Astrocyte of the spinal cord (primary cell): Measurements from ENCODE around the gene THEM4.

Experiments
- DNase-seq: peaks from one replicate; pipeline ENCODE4 v3.0.0; 2011; ENCODE audit warnings: low read depth, low spot score
- H3K4me3 ChIP-seq: 2 replicates; pipeline ENCODE4 v1.5.1; 2011; ENCODE audit warnings: low read depth, mild to moderate bottlenecking, low read length, moderate library complexity
- in situ Hi-C: cut with HindIII; loops from 2 replicates; pipeline ENCODE4 v1.10.0; 2017; ENCODE audit warnings: low sequenced_read_pairs
- TF ChIP-seq, protein P1 (sequence below): IDR thresholded peaks from 2 replicates; pipeline ENCODE4 v1.5.1; 2012; ENCODE audit warnings: low read depth, mild to moderate bottlenecking, low read length, inconsistent platforms

THEM4 gene

GRCh38 chr1:151909167-151910149 is at the start of gene THEM4:
THEM4 (minus strand) TSS chr1:151909511; CDS start chr1:151909458, 53 bp downstream.
- TF ChIP-seq, protein P1, sequence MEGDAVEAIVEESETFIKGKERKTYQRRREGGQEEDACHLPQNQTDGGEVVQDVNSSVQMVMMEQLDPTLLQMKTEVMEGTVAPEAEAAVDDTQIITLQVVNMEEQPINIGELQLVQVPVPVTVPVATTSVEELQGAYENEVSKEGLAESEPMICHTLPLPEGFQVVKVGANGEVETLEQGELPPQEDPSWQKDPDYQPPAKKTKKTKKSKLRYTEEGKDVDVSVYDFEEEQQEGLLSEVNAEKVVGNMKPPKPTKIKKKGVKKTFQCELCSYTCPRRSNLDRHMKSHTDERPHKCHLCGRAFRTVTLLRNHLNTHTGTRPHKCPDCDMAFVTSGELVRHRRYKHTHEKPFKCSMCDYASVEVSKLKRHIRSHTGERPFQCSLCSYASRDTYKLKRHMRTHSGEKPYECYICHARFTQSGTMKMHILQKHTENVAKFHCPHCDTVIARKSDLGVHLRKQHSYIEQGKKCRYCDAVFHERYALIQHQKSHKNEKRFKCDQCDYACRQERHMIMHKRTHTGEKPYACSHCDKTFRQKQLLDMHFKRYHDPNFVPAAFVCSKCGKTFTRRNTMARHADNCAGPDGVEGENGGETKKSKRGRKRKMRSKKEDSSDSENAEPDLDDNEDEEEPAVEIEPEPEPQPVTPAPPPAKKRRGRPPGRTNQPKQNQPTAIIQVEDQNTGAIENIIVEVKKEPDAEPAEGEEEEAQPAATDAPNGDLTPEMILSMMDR: peak; percentile 22
- in situ Hi-C loops: loop anchor here (25.0 kb wide), 1 partner anchor 103 kb away; no protein-coding TSS in a partner anchor
- H3K4me3 ChIP-seq: peak within 1 kb of the TSS; percentile 60
- DNase-seq: peak; percentile 96

DNA sequence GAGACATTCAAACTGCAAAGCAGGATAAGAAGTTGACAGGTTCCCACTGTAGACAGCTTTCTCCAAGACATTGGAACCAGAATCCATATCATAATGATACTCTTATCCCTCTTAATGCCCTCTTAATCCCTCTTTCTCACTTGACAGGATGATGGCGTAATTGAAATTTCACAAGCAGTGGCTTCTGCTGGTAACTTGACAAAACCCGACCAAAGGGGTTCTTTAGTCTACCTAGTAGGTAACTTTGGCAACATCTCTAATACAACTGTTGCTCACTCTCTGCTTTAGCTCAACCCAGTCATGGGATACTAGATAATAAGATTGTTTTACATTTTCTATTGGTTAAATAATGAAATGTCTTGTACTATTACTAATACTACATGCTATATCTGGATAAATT is 49.6 kb upstream of the THEM4 start:
- DNase-seq: no peak
- H3K4me3 ChIP-seq: no peak overlapping the region
- in situ Hi-C loops: no loop called here
- TF ChIP-seq, protein P1: no peak

DNA sequence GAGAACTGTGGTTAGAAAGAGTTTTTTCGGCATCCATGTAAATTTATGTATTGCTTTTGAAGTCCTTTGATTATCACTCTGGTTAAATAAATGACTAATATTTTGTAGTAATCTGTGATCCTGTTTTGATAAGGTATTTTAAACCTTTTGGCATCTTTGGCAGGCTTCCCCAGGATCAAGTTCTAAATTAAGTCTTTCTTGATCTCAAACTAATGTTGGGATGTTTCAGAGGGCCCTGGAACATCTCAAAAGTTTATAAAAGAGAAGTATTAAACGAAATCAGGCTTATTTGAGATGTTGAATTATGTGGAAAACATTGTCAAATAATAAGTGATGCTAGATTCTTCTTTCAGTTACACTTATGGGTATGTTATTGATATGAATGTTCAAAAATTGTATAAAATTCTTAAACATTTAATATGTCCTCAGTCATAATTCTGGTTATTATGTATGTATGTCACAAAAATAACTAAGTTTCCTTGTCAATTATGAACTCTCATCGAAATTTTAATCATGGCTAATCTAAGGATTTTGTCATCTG is 47.7 kb upstream of the THEM4 start:
- TF ChIP-seq, protein P1: no peak

GRCh38 chr1:151953409-151954094 is 44.2 kb upstream of the THEM4 start:
- H3K4me3 ChIP-seq: no peak overlapping the region
- TF ChIP-seq, protein P1: no peak
- in situ Hi-C loops: no loop called here
- DNase-seq: no peak

More for the DNA sequence above, 47.7 kb upstream of the THEM4 start:
- no peak for DNase-seq
- in situ Hi-C loops: no loop called here
- no peak overlapping the region for H3K4me3 ChIP-seq

DNA sequence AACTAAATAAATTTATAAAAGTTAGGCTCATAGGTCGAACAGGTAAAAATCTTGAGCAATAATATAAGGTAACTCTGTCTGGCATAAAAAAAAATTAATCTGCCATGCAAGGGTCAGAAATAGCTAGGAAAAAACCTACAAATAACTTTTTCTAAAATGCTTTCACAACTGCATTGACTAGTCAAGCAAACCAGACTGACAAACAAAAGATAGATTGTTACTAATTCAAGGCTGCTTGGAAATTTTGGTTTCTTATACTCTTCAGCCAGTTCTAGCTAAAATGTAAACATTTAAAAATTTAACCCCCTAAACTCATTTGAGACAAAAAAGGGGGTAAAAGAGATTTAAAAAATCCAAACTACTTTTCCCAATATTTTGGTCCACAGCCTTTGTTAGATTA is 43.5 kb upstream of the THEM4 start:
- TF ChIP-seq, protein P1: no peak
- H3K4me3 ChIP-seq: no peak overlapping the region
- DNase-seq: no peak
- in situ Hi-C loops: no loop called here
